Mesenchymal stem cell (in vitro differentiated cells and primary cell): ENCODE data around the gene PLA2G3.
A peak's percentile ranks its signal among the peaks of the same experiment; 100 is the strongest.

ENCODE experiments used
- DNase-seq: peaks from one replicate; pipeline ENCODE4 v3.0.0-alpha.2; 2013
- H2AFZ ChIP-seq: one replicate; pipeline ENCODE4 v1.6.1; 2013; ENCODE audit warnings: low read depth, mild to moderate bottlenecking, control low read depth, inconsistent platforms, low read length, moderate library complexity
- H2AK5ac ChIP-seq: 2 replicates; pipeline ENCODE4 v1.6.1; 2013; ENCODE audit warnings: low read length, moderate library complexity, mild to moderate bottlenecking, inconsistent platforms; ENCODE audit not compliant: severe bottlenecking
- H2BK120ac ChIP-seq: one replicate; pipeline ENCODE4 v1.6.1; 2013; ENCODE audit warnings: low read depth, mild to moderate bottlenecking, inconsistent platforms, low read length, moderate library complexity
- H2BK12ac ChIP-seq, 2 experiments: one replicate each; pipeline ENCODE4 v1.6.1; 2013; ENCODE audit warnings: inconsistent platforms in 2 of 2, low read length in 2 of 2, mild to moderate bottlenecking in 2 of 2, moderate library complexity in 2 of 2, control low read depth in 1 of 2
- H2BK15ac ChIP-seq: one replicate; pipeline ENCODE4 v1.6.1; 2013; ENCODE audit warnings: mild to moderate bottlenecking, low read depth, inconsistent platforms; ENCODE audit not compliant: poor library complexity, severe bottlenecking
- H2BK5ac ChIP-seq: 2 replicates; pipeline ENCODE4 v1.6.1; 2013; ENCODE audit warnings: low read depth, mild to moderate bottlenecking, low read length, control low read depth, inconsistent platforms; ENCODE audit not compliant: poor library complexity, severe bottlenecking
- H3K14ac ChIP-seq, 2 experiments: one replicate each; pipeline ENCODE4 v1.6.1; 2013; ENCODE audit warnings: inconsistent platforms in 2 of 2, low read length in 2 of 2, control low read depth in 1 of 2, mild to moderate bottlenecking in 1 of 2, moderate library complexity in 1 of 2
- H3K18ac ChIP-seq, 2 experiments: one replicate each; pipeline ENCODE4 v1.6.1; 2013; ENCODE audit warnings: inconsistent platforms in 2 of 2, low read length in 2 of 2, control low read depth in 1 of 2, low read depth in 1 of 2, mild to moderate bottlenecking in 1 of 2
- H3K23ac ChIP-seq, 2 experiments: one replicate each; pipeline ENCODE4 v1.6.1; 2013; ENCODE audit warnings: inconsistent platforms in 2 of 2, low read length in 2 of 2, mild to moderate bottlenecking in 2 of 2, moderate library complexity in 2 of 2, control low read depth in 1 of 2
- H3K27ac ChIP-seq: 2 replicates; pipeline ENCODE4 v1.5.1; 2013; ENCODE audit warnings: mild to moderate bottlenecking, moderate library complexity, low read length, control low read depth, inconsistent platforms; ENCODE audit not compliant: poor library complexity, severe bottlenecking
- H3K27me3 ChIP-seq, 2 experiments: 2 replicates each; pipeline versions ENCODE4 v1.6.1 to v1.7.0; 2013; ENCODE audit warnings: low read length in 2 of 2, mild to moderate bottlenecking in 2 of 2, moderate library complexity in 2 of 2, control low read depth in 1 of 2, inconsistent platforms in 1 of 2; ENCODE audit not compliant: control insufficient read depth in 1 of 2, insufficient read depth in 1 of 2
- H3K36me3 ChIP-seq, 2 experiments: 2 replicates each; pipeline versions ENCODE4 v1.6.1 to v1.7.0; 2013; ENCODE audit warnings: low read length in 2 of 2, control low read depth in 1 of 2, inconsistent platforms in 1 of 2, low read depth in 1 of 2, mild to moderate bottlenecking in 1 of 2; ENCODE audit not compliant: insufficient read depth in 2 of 2, control insufficient read depth in 1 of 2
- H3K4ac ChIP-seq, 2 experiments: one replicate each; pipeline ENCODE4 v1.6.1; 2013; ENCODE audit warnings: inconsistent platforms in 2 of 2, low read length in 2 of 2, mild to moderate bottlenecking in 2 of 2, moderate library complexity in 2 of 2, control low read depth in 1 of 2, low read depth in 1 of 2
- H3K4me1 ChIP-seq: 2 replicates; pipeline ENCODE4 v1.6.1; 2013; ENCODE audit warnings: low read depth, low read length, control low read depth; ENCODE audit not compliant: control insufficient read depth, insufficient read depth
- H3K4me2 ChIP-seq: 2 replicates; pipeline ENCODE4 v1.6.1; 2013; ENCODE audit warnings: low read length, mild to moderate bottlenecking, inconsistent platforms; ENCODE audit not compliant: poor library complexity, severe bottlenecking
- H3K4me3 ChIP-seq, 2 experiments: 2 replicates each; pipeline versions ENCODE4 v1.5.1 to v1.7.0; 2013; ENCODE audit warnings: low read length in 2 of 2, mild to moderate bottlenecking in 2 of 2, control low read depth in 1 of 2, low read depth in 1 of 2; ENCODE audit not compliant: insufficient read depth in 1 of 2
- H3K79me1 ChIP-seq: replicated peaks from 2 replicates; pipeline ENCODE4 v1.6.1; 2013; ENCODE audit warnings: mild to moderate bottlenecking, control low read depth, low read length, inconsistent platforms; ENCODE audit not compliant: poor library complexity, severe bottlenecking
- H3K9ac ChIP-seq: 2 replicates; pipeline ENCODE4 v1.7.0; 2013; ENCODE audit warnings: mild to moderate bottlenecking, low read length, moderate library complexity
- H3K9me3 ChIP-seq: 2 replicates; pipeline ENCODE4 v1.7.0; 2013; ENCODE audit warnings: mild to moderate bottlenecking, low read length; ENCODE audit not compliant: control insufficient read depth
- H4K8ac ChIP-seq: one replicate; pipeline ENCODE4 v1.6.1; 2013; ENCODE audit warnings: inconsistent platforms, mild to moderate bottlenecking, low read length, moderate library complexity
- H4K91ac ChIP-seq: one replicate; pipeline ENCODE4 v1.6.1; 2013; ENCODE audit warnings: mild to moderate bottlenecking, low read length, inconsistent platforms
- WGBS: methylation state at CpG from one replicate; pipeline ENCODE4 v1.1.7; 2013; ENCODE audit warnings: mixed read lengths; 5-methylcytosine and 5-hydroxymethylcytosine counted together

The PLA2G3 gene

GRCh38 chr22:31153357-31153756 is 13.0 kb upstream of the PLA2G3 start:
- H3K27me3 ChIP-seq = no peaks in the 10 kb centered on the region
- WGBS = 83% methylated on average over 3 of the region's 3 CpGs
- no peak overlapping the region for H3K4ac ChIP-seq
- no peak overlapping the region for H3K4me3 ChIP-seq
- no peak overlapping the region for H3K9ac ChIP-seq
- H2BK120ac ChIP-seq = no peak overlapping the region
- no peak overlapping the region for H4K8ac ChIP-seq
- no peaks in the 10 kb centered on the region for H3K79me1 ChIP-seq
- H3K4me2 ChIP-seq = no peak overlapping the region
- H2AFZ ChIP-seq = no peak overlapping the region
- H3K9me3 ChIP-seq = no peaks in the 10 kb centered on the region
- H3K23ac ChIP-seq = no peak overlapping the region
- H3K36me3 ChIP-seq = no peaks in the 10 kb centered on the region
- no peak overlapping the region for H2AK5ac ChIP-seq
- H3K18ac ChIP-seq = no peak overlapping the region
- no peaks in the 10 kb centered on the region for H3K4me1 ChIP-seq
- no peak overlapping the region for H2BK12ac ChIP-seq
- no peak overlapping the region for H2BK5ac ChIP-seq
- DNase-seq = no peak
- no peak overlapping the region for H3K14ac ChIP-seq
- no peak overlapping the region for H2BK15ac ChIP-seq
- H4K91ac ChIP-seq = no peak overlapping the region
- no peak overlapping the region for H3K27ac ChIP-seq

GRCh38 chr22:31151872-31152271 is 11.6 kb upstream of the PLA2G3 start:
- Histone ChIP-seq H3K36me3 (no peaks in the 10 kb centered on the region), H4K91ac (no peak overlapping the region), H2AK5ac (no peak overlapping the region), H3K27me3 (no peaks in the 10 kb centered on the region), H3K4me2 (no peak overlapping the region), H3K4me1 (no peaks in the 10 kb centered on the region), H2BK120ac (no peak overlapping the region), H3K18ac (no peak overlapping the region), H3K9ac (no peak overlapping the region), H2AFZ (no peak overlapping the region), H3K14ac (no peak overlapping the region), H2BK15ac (no peak overlapping the region), H3K4me3 (no peak overlapping the region), H3K4ac (no peak overlapping the region), H3K27ac (no peak overlapping the region), H3K9me3 (no peaks in the 10 kb centered on the region), H3K23ac (no peak overlapping the region), H3K79me1 (no peaks in the 10 kb centered on the region), H2BK5ac (no peak overlapping the region), H2BK12ac (no peak overlapping the region), H4K8ac (no peak overlapping the region)
- WGBS = 100% methylated on average over 2 of the region's 2 CpGs
- DNase-seq = no peak

GRCh38 chr22:31150615-31151014 is 10.3 kb upstream of the PLA2G3 start:
- H3K4ac ChIP-seq = no peak overlapping the region
- DNase-seq = no peak
- 87% methylated on average over 1 of the region's 3 CpGs for WGBS
- no peak overlapping the region for H2BK5ac ChIP-seq
- no peak overlapping the region for H3K4me2 ChIP-seq
- no peaks in the 10 kb centered on the region for H3K27me3 ChIP-seq
- H3K79me1 ChIP-seq = no peaks in the 10 kb centered on the region
- no peak overlapping the region for H3K9ac ChIP-seq
- H2AFZ ChIP-seq = no peak overlapping the region
- H2BK120ac ChIP-seq = no peak overlapping the region
- no peak overlapping the region for H2BK12ac ChIP-seq
- H3K4me1 ChIP-seq = no peaks in the 10 kb centered on the region
- no peak overlapping the region for H3K4me3 ChIP-seq
- H4K91ac ChIP-seq = no peak overlapping the region
- no peak overlapping the region for H2AK5ac ChIP-seq
- H3K18ac ChIP-seq = no peak overlapping the region
- H3K23ac ChIP-seq = no peak overlapping the region
- H2BK15ac ChIP-seq = no peak overlapping the region
- H3K36me3 ChIP-seq = no peaks in the 10 kb centered on the region
- H3K14ac ChIP-seq = no peak overlapping the region
- H3K27ac ChIP-seq = no peak overlapping the region
- H4K8ac ChIP-seq = no peak overlapping the region
- no peaks in the 10 kb centered on the region for H3K9me3 ChIP-seq

- H3K4ac ChIP-seq = no peak overlapping the region
- no peak overlapping the region for H3K27ac ChIP-seq
- peak; percentile 80 for DNase-seq
Observed at GRCh38 chr22:31148953-31149627, 8.8 kb upstream of the PLA2G3 start.

More at GRCh38 chr22:31148953-31149627, 8.8 kb upstream of the PLA2G3 start:
- Histone ChIP-seq H2BK12ac (no peak overlapping the region), H3K27me3 (no peaks in the 10 kb centered on the region), H3K18ac (no peak overlapping the region), H2BK15ac (no peak overlapping the region), H2AFZ (no peak overlapping the region), H3K36me3 (no peaks in the 10 kb centered on the region), H3K23ac (no peak overlapping the region), H2AK5ac (peak overlapping the region; percentile 6), H3K4me1 (no peaks in the 10 kb centered on the region), H3K79me1 (no peaks in the 10 kb centered on the region), H2BK5ac (no peak overlapping the region), H3K4me3 (no peak overlapping the region), H3K14ac (no peak overlapping the region), H3K9ac (peak overlapping the region; percentile 62), H3K9me3 (peaks cover 7% of the 10 kb centered on the region), H2BK120ac (no peak overlapping the region), H4K91ac (no peak overlapping the region), H3K4me2 (no peak overlapping the region), H4K8ac (no peak overlapping the region)
- WGBS = 9% methylated on average over 5 of the region's 5 CpGs
